B cell (primary cell): Measurements from ENCODE around the gene ZNF140. TPM values are rescaled to one million over a fixed set of nuclear protein-coding genes. Genes with fewer than 3 reads are reported as not detected.

Experiments used
- ATAC-seq: fragments of 200-7000 bp; cut with Tn5 transposase; one replicate; pipeline ENCODE4 v1.10.0; 2021; ENCODE audit warnings: low read depth, mild to moderate bottlenecking, moderate number of reproducible peaks, moderate library complexity
- CTCF ChIA-PET: fragments of 350-600 bp; sonication (Branson Sonifier 250); formaldehyde crosslinking; loops from one replicate; lab custom pipeline; 2021; ENCODE audit warnings: antibody characterized with exemption, inconsistent platforms; lab: Charles Lee
- POLR2A ChIA-PET: fragments of 350-600 bp; sonication (Branson Sonifier 250); formaldehyde crosslinking; loops from one replicate; lab custom pipeline; 2021; ENCODE audit warnings: antibody characterized with exemption; lab: Charles Lee
- DNase-seq: peaks from one replicate; pipeline ENCODE4 v3.0.0; 2013
- H2AFZ ChIP-seq: 2 replicates; pipeline ENCODE4 v1.6.1; 2012; ENCODE audit warnings: mild to moderate bottlenecking, low read depth, low read length; ENCODE audit not compliant: insufficient read depth, poor library complexity, severe bottlenecking
- H3K27ac ChIP-seq, 2 donors: 1 replicate in 1 of 2; 2 replicates in 1 of 2; pipeline ENCODE4 v1.5.1; 2012 to 2013; ENCODE audit warnings: low read length in 2 of 2, mild to moderate bottlenecking in 2 of 2, moderate library complexity in 1 of 2
- H3K27me3 ChIP-seq, 4 experiments: fragments of 200-600 bp in 1 of 4; sonication (generic) in 1 of 4; replicated peaks in 1 of 4; 1 replicate in 2 of 4; 2 replicates in 2 of 4; pipeline versions ENCODE4 v1.6.1 to v1.7.0; 2013 to 2016; ENCODE audit warnings: low read length in 3 of 4, mild to moderate bottlenecking in 2 of 4, mixed read lengths in 1 of 4, moderate library complexity in 1 of 4; ENCODE audit not compliant: insufficient read depth in 4 of 4, control insufficient read depth in 3 of 4; ENCODE audit errors: control extremely low read depth in 1 of 4
- H3K36me3 ChIP-seq, 2 experiments: replicated peaks in 1 of 2; 1 replicate in 1 of 2; 2 replicates in 1 of 2; pipeline versions ENCODE4 v1.6.1 to v1.7.1; 2013; ENCODE audit warnings: low read length in 1 of 2; ENCODE audit not compliant: insufficient read depth in 2 of 2, control insufficient read depth in 1 of 2; ENCODE audit errors: control extremely low read depth in 1 of 2, extremely low read depth in 1 of 2
- H3K4me1 ChIP-seq, 2 donors: fragments of 200-600 bp in 1 of 2; sonication (generic) in 1 of 2; 1 replicate in 1 of 2; 2 replicates in 1 of 2; pipeline versions ENCODE4 v1.5.1 to v1.6.1; 2013 to 2017; ENCODE audit warnings: low read length in 2 of 2; ENCODE audit not compliant: control insufficient read depth in 2 of 2, insufficient read depth in 2 of 2
- H3K4me2 ChIP-seq: replicated peaks from 2 replicates; pipeline ENCODE3; 2012; ENCODE audit warnings: mild to moderate bottlenecking, low read depth, low read length; ENCODE audit not compliant: poor library complexity, severe bottlenecking
- H3K4me3 ChIP-seq, 5 experiments: fragments of 200-600 bp in 1 of 5; sonication (generic) in 1 of 5; 1 replicate in 3 of 5; 2 replicates in 2 of 5; pipeline versions ENCODE4 v1.5.1 to v1.7.0; 2011 to 2016; ENCODE audit warnings: low read length in 4 of 5, mild to moderate bottlenecking in 4 of 5, low read depth in 2 of 5, control low read depth in 1 of 5, moderate library complexity in 1 of 5; ENCODE audit not compliant: insufficient read depth in 1 of 5; ENCODE audit errors: control extremely low read depth in 1 of 5, extremely low read depth in 1 of 5
- H3K79me2 ChIP-seq: fragments of 200-600 bp; sonication (generic); one replicate; pipeline ENCODE4 v1.6.0; 2016; ENCODE audit warnings: low read length; ENCODE audit not compliant: control insufficient read depth, insufficient read depth
- H3K9ac ChIP-seq: fragments of 200-600 bp; sonication (generic); 2 replicates; pipeline ENCODE4 v1.6.1; 2017; ENCODE audit warnings: mild to moderate bottlenecking, low read length, moderate library complexity
- H3K9me3 ChIP-seq, 3 donors: one replicate each; pipeline versions ENCODE4 v1.6.1 to v1.7.1; 2013; ENCODE audit warnings: low read length in 2 of 3; ENCODE audit not compliant: control insufficient read depth in 2 of 3, insufficient read depth in 1 of 3; ENCODE audit errors: control extremely low read depth in 1 of 3
- H4K20me1 ChIP-seq: 2 replicates; pipeline ENCODE4 v1.6.0; 2012; ENCODE audit warnings: mild to moderate bottlenecking, low read length; ENCODE audit not compliant: insufficient read depth, control insufficient read depth, poor library complexity, severe bottlenecking
- H3K27ac Mint-ChIP-seq: one replicate; pipeline ENCODE4 v1.8.0; 2021; ENCODE audit warnings: mixed read lengths
- H3K27me3 Mint-ChIP-seq: one replicate; pipeline ENCODE4 v1.8.0; 2021; ENCODE audit warnings: mixed read lengths
- H3K4me1 Mint-ChIP-seq: one replicate; pipeline ENCODE4 v1.8.0; 2021; ENCODE audit warnings: mixed read lengths
- H3K4me3 Mint-ChIP-seq: one replicate; pipeline ENCODE4 v1.8.0; 2021; ENCODE audit warnings: mixed read lengths
- H3K9me3 Mint-ChIP-seq: one replicate; pipeline ENCODE4 v1.8.0; 2022; ENCODE audit warnings: mixed read lengths; ENCODE audit not compliant: insufficient read depth
- CTCF ChIP-seq: fragments of 200-600 bp; IDR thresholded peaks from one replicate; pipeline ENCODE4 v1.8.0; 2022; ENCODE audit warnings: antibody characterized with exemption, mild to moderate bottlenecking
- EZH2 ChIP-seq: IDR thresholded peaks from 2 replicates; pipeline ENCODE4 v1.6.1; 2012; ENCODE audit warnings: borderline replicate concordance, low read depth, mild to moderate bottlenecking, moderate library complexity, low read length; ENCODE audit not compliant: insufficient read depth, poor library complexity, severe bottlenecking
- WGBS: methylation state at CpG from one replicate; pipeline ENCODE4 v1.1.5; 2013; ENCODE audit warnings: missing lambda C conversion rate; ENCODE audit not compliant: insufficient coverage; 5-methylcytosine and 5-hydroxymethylcytosine counted together
- intact Hi-C: fragments of 100-400 bp; cut with micrococcal nuclease; formaldehyde crosslinking; loops from one replicate; pipeline ENCODE4 v1.10.0; 2022
- polyA plus RNA-seq: library from polyadenylated mRNA; depleted of rRNA; stranded (reverse); fragments of >200 nt; gene quantifications from 2 replicates; pipeline ENCODE4 v1.2.3, GENCODE V29; 2012
- total RNA-seq, 2 donors: library from RNA; stranded (reverse); fragments of 120-200 nt in 1 of 2; gene quantifications; 1 replicate in 1 of 2; 2 replicates in 1 of 2; pipeline versions ENCODE4 v1.2.3 to v1.2.4, GENCODE V29; 2013 to 2022

ZNF140 gene
- total and polyA plus RNA-seq, 2 donors (not counting 1 experiment from before 2014, with no cell fraction given): 11.3 to 26.8 TPM

DNA sequence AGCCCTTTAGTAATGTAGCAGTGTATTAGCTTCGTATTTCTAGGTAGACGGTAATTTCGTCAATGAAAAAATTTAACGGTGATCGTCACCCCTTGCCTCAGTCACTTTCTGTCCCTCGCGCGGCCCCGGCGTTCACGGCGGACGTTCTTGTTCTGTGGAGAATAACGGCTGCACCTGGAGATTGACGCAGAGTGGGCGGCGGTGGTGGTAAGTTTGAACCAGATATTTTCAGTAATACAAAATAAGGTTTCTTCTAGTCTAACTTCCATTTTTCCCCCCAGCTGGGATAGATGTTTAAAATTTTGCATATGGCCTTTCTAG is 50.0 kb downstream of the ZNF140 start:
- Mint-ChIP-seq H3K4me3 (peak overlapping the region; percentile 100), H3K9me3 (peaks cover 23% of the 10 kb centered on the region), H3K27me3 (no peaks in the 10 kb centered on the region), H3K4me1 (peaks cover 18% of the 10 kb centered on the region), H3K27ac (peak overlapping the region; percentile 100)
- H3K4me2 ChIP-seq: peak overlapping the region; percentile 90
- ATAC-seq (peak; percentile 2), DNase-seq (no peak)
- TF ChIP-seq EZH2: no peak
- no peak for TF ChIP-seq CTCF
- H3K9me3 ChIP-seq: peaks cover 8 to 58% (median 48%) of the 10 kb centered on the region in 3 donors
- 0% methylated on average over 10 of the region's 17 CpGs for WGBS
- intact Hi-C loops: loop anchor here (1.0 to 5.0 kb wide), 9 partner anchors 50 to 358 kb away; partner anchors contain the start of genes CHFR, GOLGA3, ZNF140 and ZNF26
- H3K79me2 ChIP-seq: peaks cover 51% of the 10 kb centered on the region
- H3K27ac ChIP-seq: peak overlapping the region; percentile 98 to 99
- H4K20me1 ChIP-seq: no peaks in the 10 kb centered on the region
- ChIA-PET POLR2A (interaction anchor here (0.8 to 1.6 kb wide), 3 partner anchors 50 to 144 kb away, joined by 3 to 12 read pairs (median 4); partner anchors contain the start of gene ZNF26), CTCF (no interaction called here)
- peak overlapping the region; percentile 88 for H3K9ac ChIP-seq
- peaks cover 4 to 13% of the 10 kb centered on the region in 2 donors for H3K4me1 ChIP-seq
- H3K36me3 ChIP-seq: peaks cover 1 to 13% of the 10 kb centered on the region in 2 experiments
- H3K4me3 ChIP-seq: peak overlapping the region; percentile 66 to 86 (median 77)
- H2AFZ ChIP-seq: peak overlapping the region; percentile 63
- H3K27me3 ChIP-seq: no peaks in the 10 kb centered on the region

DNA sequence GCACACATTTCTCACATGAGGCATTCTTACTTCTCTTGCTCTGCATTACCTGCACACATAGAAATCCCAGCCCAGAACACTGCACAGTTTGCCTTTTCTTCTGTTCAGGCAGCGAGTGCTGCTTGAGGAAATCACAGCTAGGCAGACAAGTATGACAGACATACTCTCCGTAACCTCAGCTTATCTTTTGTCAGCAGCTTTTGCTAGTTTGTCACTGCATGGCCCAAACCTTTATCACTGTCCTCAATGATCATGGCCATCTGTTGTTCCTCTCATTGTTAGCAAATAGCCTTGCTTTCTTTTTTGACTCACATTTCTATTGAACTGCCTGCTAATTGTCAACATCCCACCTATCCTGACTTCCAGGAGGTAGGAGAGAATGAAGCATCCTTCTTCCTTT is 55.0 kb downstream of the ZNF140 start:
- no peak for ATAC-seq
- Mint-ChIP-seq H3K27me3 (no peaks in the 10 kb centered on the region), H3K27ac (no peak overlapping the region), H3K4me1 (peaks cover 8% of the 10 kb centered on the region), H3K4me3 (no peak overlapping the region), H3K9me3 (peaks cover 38% of the 10 kb centered on the region)
- H3K79me2 ChIP-seq: peaks cover 65% of the 10 kb centered on the region
- H3K27me3 ChIP-seq: no peaks in the 10 kb centered on the region
- H3K27ac ChIP-seq: no peak overlapping the region
- DNase-seq: no peak
- intact Hi-C loops: no loop called here
- peaks cover 6 to 66% (median 26%) of the 10 kb centered on the region in 3 donors for H3K9me3 ChIP-seq
- ChIA-PET CTCF (no interaction called here), POLR2A (no interaction called here)
- H3K36me3 ChIP-seq: peaks cover 8 to 28% of the 10 kb centered on the region in 2 experiments
- peaks cover 4 to 8% of the 10 kb centered on the region in 2 donors for H3K4me1 ChIP-seq
- WGBS: 100% methylated on average over 2 of the region's 2 CpGs
- H4K20me1 ChIP-seq: no peaks in the 10 kb centered on the region
- TF ChIP-seq CTCF (no peak), EZH2 (no peak)
- H2AFZ ChIP-seq: no peak overlapping the region
- H3K9ac ChIP-seq: no peak overlapping the region
- no peak overlapping the region for H3K4me2 ChIP-seq
- H3K4me3 ChIP-seq: no peak overlapping the region
